ENCODE data around the gene INPP5D. TPM values are rescaled to one million over a fixed set of nuclear protein-coding genes. Genes with fewer than 3 reads are reported as not detected.
"Not testable (repeated sequence)": the region's sequence is repeated elsewhere in the genome, so short reads cannot be mapped to it uniquely, and the experiment has no call there.

Gene INPP5D
- 10 to 100 TPM; 50.9 to 51.0 TPM for total RNA-seq

GRCh38 chr2:233059797-233060500 lies at the start of gene INPP5D:
Gene INPP5D, plus strand, starts transcription at chr2:233060342. Its CDS starts 137 bp downstream, at chr2:233060479.
- Mint-ChIP-seq H3K9me3 (no peaks in the 10 kb centered on the region), H3K4me3 (peak within 1 kb of the TSS; percentile 98), H3K27ac (peak within 1 kb of the TSS; percentile 98), H3K27me3 (ENCODE audit: low read depth) (no peaks in the 10 kb centered on the region), H3K36me3 (ENCODE audit: low read depth) (peaks cover 10% of the 10 kb centered on the region), H3K4me1 (ENCODE audit: low read depth) (peaks cover 33% of the 10 kb centered on the region)
- CTCF ChIA-PET = interaction anchor here (0.6 to 4.4 kb wide), 18 partner anchors 8 to 1798 kb away, joined by 3 to 41 read pairs (median 5); partner anchors contain the start of gene ATG16L1
- intact Hi-C loops (cut with micrococcal nuclease) = loop anchor here (1.0 to 10.0 kb wide), 6 partner anchors 83 to 508 kb away; partner anchors contain the start of genes ATG16L1, EIF4E2, GIGYF2 and TIGD1
- peak; percentile 83 for DNase-seq

- Mint-ChIP-seq H3K36me3 (ENCODE audit: low read depth) (no peaks in the 10 kb centered on the region), H3K4me1 (ENCODE audit: low read depth) (no peaks in the 10 kb centered on the region), H3K27ac (no peak overlapping the region), H3K27me3 (ENCODE audit: low read depth) (no peaks in the 10 kb centered on the region), H3K9me3 (no peaks in the 10 kb centered on the region), H3K4me3 (no peak overlapping the region)
- CTCF ChIA-PET = no interaction called here
- intact Hi-C loops (cut with micrococcal nuclease) = no loop called here
- no peak for DNase-seq
Observed at GRCh38 chr2:233010569-233011267, 49.4 kb upstream of the INPP5D start.

GRCh38 chr2:233011268-233011650 lies 48.9 kb upstream of the INPP5D start:
- DNase-seq = no peak
- no peaks in the 10 kb centered on the region for H3K27me3 Mint-ChIP-seq (ENCODE audit: low read depth)
- no peak overlapping the region for H3K27ac Mint-ChIP-seq

GRCh38 chr2:233011702-233012131 lies 48.4 kb upstream of the INPP5D start:
- no peak for DNase-seq
- no peak overlapping the region for H3K27ac Mint-ChIP-seq
- intact Hi-C loops (cut with micrococcal nuclease) = no loop called here
- H3K36me3 Mint-ChIP-seq (ENCODE audit: low read depth) = no peaks in the 10 kb centered on the region
- no peaks in the 10 kb centered on the region for H3K9me3 Mint-ChIP-seq
- H3K4me3 Mint-ChIP-seq = no peak overlapping the region
- no peaks in the 10 kb centered on the region for H3K27me3 Mint-ChIP-seq (ENCODE audit: low read depth)
- CTCF ChIA-PET = interaction anchor here (1.5 kb wide), 1 partner anchor 41 kb away, joined by 6 read pairs; no protein-coding TSS in a partner anchor
- H3K4me1 Mint-ChIP-seq (ENCODE audit: low read depth) = no peaks in the 10 kb centered on the region

More at GRCh38 chr2:233011268-233011650, 48.9 kb upstream of the INPP5D start:
- intact Hi-C loops (cut with micrococcal nuclease) = no loop called here
- Mint-ChIP-seq H3K4me3 (no peak overlapping the region), H3K4me1 (ENCODE audit: low read depth) (no peaks in the 10 kb centered on the region), H3K36me3 (ENCODE audit: low read depth) (no peaks in the 10 kb centered on the region), H3K9me3 (no peaks in the 10 kb centered on the region)
- CTCF ChIA-PET = interaction anchor here (1.5 kb wide), 1 partner anchor 42 kb away, joined by 6 read pairs; no protein-coding TSS in a partner anchor

- CTCF ChIA-PET = interaction anchor here (1.5 kb wide), 1 partner anchor 41 kb away, joined by 6 read pairs; no protein-coding TSS in a partner anchor
- H3K27me3 Mint-ChIP-seq (ENCODE audit: low read depth) = no peaks in the 10 kb centered on the region
- intact Hi-C loops (cut with micrococcal nuclease) = no loop called here
- H3K9me3 Mint-ChIP-seq = no peaks in the 10 kb centered on the region
- H3K36me3 Mint-ChIP-seq (ENCODE audit: low read depth) = no peaks in the 10 kb centered on the region
- no peaks in the 10 kb centered on the region for H3K4me1 Mint-ChIP-seq (ENCODE audit: low read depth)
- no peak overlapping the region for H3K4me3 Mint-ChIP-seq
- no peak for DNase-seq
- no peak overlapping the region for H3K27ac Mint-ChIP-seq
Observed at GRCh38 chr2:233012301-233012971, 47.7 kb upstream of the INPP5D start.

- Mint-ChIP-seq H3K36me3 (ENCODE audit: low read depth) (no peaks in the 10 kb centered on the region), H3K9me3 (no peaks in the 10 kb centered on the region), H3K27me3 (ENCODE audit: low read depth) (no peaks in the 10 kb centered on the region), H3K4me1 (ENCODE audit: low read depth) (no peaks in the 10 kb centered on the region), H3K27ac (no peak within 1 kb of the TSS), H3K4me3 (no peak within 1 kb of the TSS)
- intact Hi-C loops (cut with micrococcal nuclease) = no loop called here
- no peak for DNase-seq
- CTCF ChIA-PET = interaction anchor here (1.1 kb wide), 1 partner anchor 41 kb away, joined by 3 read pairs; no protein-coding TSS in a partner anchor
Observed at GRCh38 chr2:233013027-233013461, 47.1 kb upstream of the INPP5D start, which contains the start of gene NGEF. Gene NGEF, minus strand, starts transcription at chr2:233013256. Its CDS starts 38,366 bp downstream, at chr2:232974890.

- intact Hi-C loops (cut with micrococcal nuclease) = no loop called here
- no peaks in the 10 kb centered on the region for H3K4me1 Mint-ChIP-seq (ENCODE audit: low read depth)
Observed at GRCh38 chr2:233013650-233014049, 46.5 kb upstream of the INPP5D start.

GRCh38 chr2:233015019-233015645 lies 45.0 kb upstream of the INPP5D start:
- H3K27me3 Mint-ChIP-seq (ENCODE audit: low read depth) = no peaks in the 10 kb centered on the region
- CTCF ChIA-PET = no interaction called here
- no peak overlapping the region for H3K4me3 Mint-ChIP-seq
- H3K4me1 Mint-ChIP-seq (ENCODE audit: low read depth) = no peaks in the 10 kb centered on the region
- intact Hi-C loops (cut with micrococcal nuclease) = no loop called here
- no peak for DNase-seq
- H3K36me3 Mint-ChIP-seq (ENCODE audit: low read depth) = no peaks in the 10 kb centered on the region
- no peaks in the 10 kb centered on the region for H3K9me3 Mint-ChIP-seq
- H3K27ac Mint-ChIP-seq = no peak overlapping the region

More at GRCh38 chr2:233013650-233014049, 46.5 kb upstream of the INPP5D start:
- no peak overlapping the region for H3K27ac Mint-ChIP-seq
- DNase-seq = no peak
- CTCF ChIA-PET = interaction anchor here (0.7 to 1.1 kb wide), 2 partner anchors 40 to 570 kb away, joined by 3 read pairs; no protein-coding TSS in a partner anchor
- H3K27me3 Mint-ChIP-seq (ENCODE audit: low read depth) = no peaks in the 10 kb centered on the region
- no peak overlapping the region for H3K4me3 Mint-ChIP-seq
- H3K36me3 Mint-ChIP-seq (ENCODE audit: low read depth) = no peaks in the 10 kb centered on the region
- H3K9me3 Mint-ChIP-seq = no peaks in the 10 kb centered on the region

GRCh38 chr2:233017947-233018346 lies 42.2 kb upstream of the INPP5D start:
- H3K9me3 Mint-ChIP-seq = no peaks in the 10 kb centered on the region
- H3K36me3 Mint-ChIP-seq (ENCODE audit: low read depth) = no peaks in the 10 kb centered on the region
- no peak overlapping the region for H3K27ac Mint-ChIP-seq
- H3K27me3 Mint-ChIP-seq (ENCODE audit: low read depth) = no peaks in the 10 kb centered on the region
- no peaks in the 10 kb centered on the region for H3K4me1 Mint-ChIP-seq (ENCODE audit: low read depth)
- DNase-seq = no peak
- intact Hi-C loops (cut with micrococcal nuclease) = no loop called here
- H3K4me3 Mint-ChIP-seq = no peak overlapping the region
- CTCF ChIA-PET = no interaction called here

- H3K4me3 Mint-ChIP-seq; H3K36me3 Mint-ChIP-seq (ENCODE audit: low read depth); DNase-seq; H3K27ac Mint-ChIP-seq; H3K27me3 Mint-ChIP-seq (ENCODE audit: low read depth); intact Hi-C loops (cut with micrococcal nuclease); CTCF ChIA-PET; H3K9me3 Mint-ChIP-seq; H3K4me1 Mint-ChIP-seq (ENCODE audit: low read depth): not testable (repeated sequence)
Observed at GRCh38 chr2:233019610-233020009, 40.5 kb upstream of the INPP5D start.

- no peaks in the 10 kb centered on the region for H3K27me3 Mint-ChIP-seq (ENCODE audit: low read depth)
- H3K4me3 Mint-ChIP-seq = no peak overlapping the region
- no peaks in the 10 kb centered on the region for H3K4me1 Mint-ChIP-seq (ENCODE audit: low read depth)
Observed at GRCh38 chr2:233020454-233020853, 39.7 kb upstream of the INPP5D start.

GRCh38 chr2:233021771-233022170 lies 38.4 kb upstream of the INPP5D start:
- Mint-ChIP-seq H3K27ac (no peak overlapping the region), H3K9me3 (no peaks in the 10 kb centered on the region), H3K4me3 (no peak overlapping the region), H3K36me3 (ENCODE audit: low read depth) (no peaks in the 10 kb centered on the region), H3K27me3 (ENCODE audit: low read depth) (no peaks in the 10 kb centered on the region), H3K4me1 (ENCODE audit: low read depth) (no peaks in the 10 kb centered on the region)
- CTCF ChIA-PET = no interaction called here
- intact Hi-C loops (cut with micrococcal nuclease) = no loop called here
- no peak for DNase-seq

More at GRCh38 chr2:233020454-233020853, 39.7 kb upstream of the INPP5D start:
- Mint-ChIP-seq H3K36me3 (ENCODE audit: low read depth) (no peaks in the 10 kb centered on the region), H3K27ac (no peak overlapping the region), H3K9me3 (no peaks in the 10 kb centered on the region)
- CTCF ChIA-PET = no interaction called here
- intact Hi-C loops (cut with micrococcal nuclease) = no loop called here
- no peak for DNase-seq

Measured in activated naive CD4-positive, alpha-beta T cell treated with anti-CD3 and anti-CD28 coated beads for 36 hours (primary cell).